Activated CD4-positive, alpha-beta T cell treated with anti-CD3 and anti-CD28 coated beads for 36 hours (primary cell): ENCODE measurements around the gene RIIAD1. TPM values are rescaled to one million over a fixed set of nuclear protein-coding genes. Genes with fewer than 3 reads are reported as not detected.
"Not testable (repeated sequence)": the region's sequence is repeated elsewhere in the genome, so short reads cannot be mapped to it uniquely, and the experiment has no call there.

ENCODE experiments used
- ATAC-seq: fragments of 200-7000 bp; cut with Tn5 transposase; one replicate; pipeline ENCODE4 v1.10.0; 2021; ENCODE audit warnings: mild to moderate bottlenecking, moderate library complexity
- CTCF ChIA-PET: fragments of 350-600 bp; sonication (Branson Sonifier 250); formaldehyde crosslinking; loops from one replicate; lab custom pipeline; 2021; ENCODE audit warnings: antibody characterized with exemption; lab: Charles Lee
- POLR2A ChIA-PET: fragments of 350-600 bp; sonication (Branson Sonifier 250); formaldehyde crosslinking; loops from one replicate; lab custom pipeline; 2021; ENCODE audit warnings: antibody characterized with exemption, inconsistent platforms; lab: Charles Lee
- DNase-seq: peaks from one replicate; pipeline ENCODE4 v3.0.0-alpha.2; 2020
- H3K27ac Mint-ChIP-seq: one replicate; pipeline ENCODE4 v1.8.0; 2021; ENCODE audit warnings: mixed read lengths
- H3K27me3 Mint-ChIP-seq: one replicate; pipeline ENCODE4 v1.8.0; 2021; ENCODE audit warnings: mixed read lengths
- H3K36me3 Mint-ChIP-seq: one replicate; pipeline ENCODE4 v1.8.0; 2021; ENCODE audit warnings: low read depth, mixed read lengths
- H3K4me1 Mint-ChIP-seq: one replicate; pipeline ENCODE4 v1.8.0; 2021; ENCODE audit warnings: mixed read lengths
- H3K4me3 Mint-ChIP-seq: one replicate; pipeline ENCODE4 v1.8.0; 2021; ENCODE audit warnings: mild to moderate bottlenecking, moderate library complexity, mixed read lengths
- H3K9me3 Mint-ChIP-seq: one replicate; pipeline ENCODE4 v1.8.0; 2021; ENCODE audit warnings: low read depth, mixed read lengths
- intact Hi-C, 2 experiments: fragments of 100-400 bp; cut with DNase I in 1 of 2; cut with micrococcal nuclease in 1 of 2; formaldehyde crosslinking; loops; one replicate each; pipeline versions ENCODE4 v1.14.2 to v1.15.1; 2022 to 2024; cut with DNase I, micrococcal nuclease
- total RNA-seq, 2 experiments: library from RNA; stranded (reverse); gene quantifications; one replicate each; pipeline ENCODE4 v1.2.3, GENCODE V29; 2021

Gene RIIAD1
- total RNA-seq, 2 experiments from 2014 or later, result not detected

GRCh38 chr1:151769270-151769669, 47.9 kb downstream of the RIIAD1 start:
- H3K9me3 Mint-ChIP-seq, H3K27me3 Mint-ChIP-seq, intact Hi-C loops: not testable (repeated sequence)

GRCh38 chr1:151773702-151774101, 52.4 kb downstream of the RIIAD1 start:
- intact Hi-C loops, result no loop called here
- no peaks in the 10 kb centered on the region for H3K27me3 Mint-ChIP-seq
- POLR2A ChIA-PET, result interaction anchor here (0.8 kb wide), 1 partner anchor 34 kb away, joined by 3 read pairs; no protein-coding TSS in a partner anchor
- H3K36me3 Mint-ChIP-seq, result peaks cover 5% of the 10 kb centered on the region
- no peaks in the 10 kb centered on the region for H3K4me1 Mint-ChIP-seq
- CTCF ChIA-PET, result interaction anchor here (0.6 kb wide), 1 partner anchor 36 kb away, joined by 4 read pairs; no protein-coding TSS in a partner anchor
- H3K4me3 Mint-ChIP-seq, result no peak overlapping the region
- ATAC-seq (peak; percentile 55), DNase-seq (no peak)
- H3K9me3 Mint-ChIP-seq, result no peaks in the 10 kb centered on the region
- H3K27ac Mint-ChIP-seq, result peak overlapping the region; percentile 5

More at GRCh38 chr1:151769270-151769669, 47.9 kb downstream of the RIIAD1 start:
- H3K4me3 Mint-ChIP-seq, H3K27ac Mint-ChIP-seq, H3K4me1 Mint-ChIP-seq, DNase-seq, POLR2A ChIA-PET, CTCF ChIA-PET, ATAC-seq, H3K36me3 Mint-ChIP-seq: not testable (repeated sequence)

DNA sequence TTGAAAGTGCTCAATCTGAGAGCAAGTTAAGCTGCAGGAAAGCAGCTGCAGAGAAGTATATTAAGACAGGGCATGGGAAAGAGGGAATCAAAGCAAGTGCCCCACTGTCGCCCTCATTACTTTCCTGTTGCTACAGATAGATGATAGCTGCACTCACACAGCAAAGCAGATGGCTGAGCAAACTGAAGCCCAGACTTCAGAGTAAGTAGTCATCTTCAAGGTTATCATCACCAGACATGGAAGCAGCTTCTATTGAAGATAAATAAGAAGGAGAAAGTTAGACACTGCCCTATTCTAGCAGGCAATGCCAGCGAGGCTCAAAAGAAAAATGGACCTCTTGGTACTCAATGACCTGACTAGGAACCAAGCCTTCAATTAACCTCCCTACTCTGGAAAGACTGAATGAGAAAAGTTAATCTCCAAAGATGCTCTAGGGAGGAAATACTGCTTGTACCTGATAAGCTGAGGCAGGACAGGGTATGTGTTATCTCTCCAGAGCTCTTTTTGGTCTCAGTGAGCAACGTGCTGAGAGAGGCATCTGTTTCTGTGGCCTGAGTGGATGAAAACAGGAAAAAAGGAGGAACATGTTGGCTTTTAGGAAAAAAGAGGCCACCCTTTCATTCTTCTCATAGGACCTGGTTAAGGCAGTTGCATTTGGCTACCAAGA, 53.1 kb downstream of the RIIAD1 start:
- no peaks in the 10 kb centered on the region for H3K4me1 Mint-ChIP-seq
- intact Hi-C loops, result no loop called here
- CTCF ChIA-PET, result interaction anchor here (0.6 to 1.5 kb wide), 2 partner anchors 16 to 37 kb away, joined by 4 read pairs; partner anchors contain the start of gene TDRKH
- H3K36me3 Mint-ChIP-seq, result peaks cover 11% of the 10 kb centered on the region
- no peak overlapping the region for H3K4me3 Mint-ChIP-seq
- H3K27me3 Mint-ChIP-seq, result no peaks in the 10 kb centered on the region
- POLR2A ChIA-PET, result no interaction called here
- H3K9me3 Mint-ChIP-seq, result no peaks in the 10 kb centered on the region
- ATAC-seq, result no peak
- no peak overlapping the region for H3K27ac Mint-ChIP-seq
- DNase-seq, result no peak

- Mint-ChIP-seq H3K4me3 (no peak overlapping the region), H3K4me1 (no peaks in the 10 kb centered on the region), H3K9me3 (no peaks in the 10 kb centered on the region), H3K27me3 (no peaks in the 10 kb centered on the region), H3K36me3 (peaks cover 11% of the 10 kb centered on the region), H3K27ac (no peak overlapping the region)
- ChIA-PET POLR2A (no interaction called here), CTCF (interaction anchor here (0.6 to 1.5 kb wide), 4 partner anchors 13 to 61 kb away, joined by 4 to 5 read pairs (median 4); partner anchors contain the start of gene TDRKH)
- intact Hi-C loops, result no loop called here
- no peak for DNase-seq
- ATAC-seq, result no peak
These were observed 54.8 kb downstream of the RIIAD1 start for GRCh38 chr1:151775894-151776664.

DNA sequence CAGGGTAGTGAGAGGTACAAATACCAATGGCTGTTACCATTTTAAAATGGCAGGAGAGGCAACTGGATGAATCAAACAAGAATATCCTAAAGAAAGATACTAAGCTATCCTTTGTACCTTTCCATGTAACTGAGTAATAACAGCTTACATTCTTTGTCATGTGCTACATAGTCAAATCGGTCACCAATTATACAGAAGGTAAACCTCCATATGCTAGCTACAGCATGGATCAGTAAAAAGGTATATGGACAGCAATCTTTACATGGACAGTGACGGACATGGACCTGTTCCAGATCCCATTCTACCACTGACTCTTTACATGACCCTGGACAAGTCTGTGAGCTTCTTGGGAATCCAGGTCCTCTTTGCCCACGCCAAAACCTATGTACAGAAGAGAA, 55.3 kb downstream of the RIIAD1 start:
- ChIA-PET CTCF (interaction anchor here (1.0 to 1.5 kb wide), 2 partner anchors 13 to 14 kb away, joined by 4 to 5 read pairs; no protein-coding TSS in a partner anchor), POLR2A (no interaction called here)
- peaks cover 11% of the 10 kb centered on the region for H3K36me3 Mint-ChIP-seq
- no peak overlapping the region for H3K4me3 Mint-ChIP-seq
- no peak overlapping the region for H3K27ac Mint-ChIP-seq
- no peaks in the 10 kb centered on the region for H3K9me3 Mint-ChIP-seq
- H3K27me3 Mint-ChIP-seq, result no peaks in the 10 kb centered on the region
- intact Hi-C loops, result no loop called here
- no peak for DNase-seq
- no peak for ATAC-seq
- no peaks in the 10 kb centered on the region for H3K4me1 Mint-ChIP-seq

DNA sequence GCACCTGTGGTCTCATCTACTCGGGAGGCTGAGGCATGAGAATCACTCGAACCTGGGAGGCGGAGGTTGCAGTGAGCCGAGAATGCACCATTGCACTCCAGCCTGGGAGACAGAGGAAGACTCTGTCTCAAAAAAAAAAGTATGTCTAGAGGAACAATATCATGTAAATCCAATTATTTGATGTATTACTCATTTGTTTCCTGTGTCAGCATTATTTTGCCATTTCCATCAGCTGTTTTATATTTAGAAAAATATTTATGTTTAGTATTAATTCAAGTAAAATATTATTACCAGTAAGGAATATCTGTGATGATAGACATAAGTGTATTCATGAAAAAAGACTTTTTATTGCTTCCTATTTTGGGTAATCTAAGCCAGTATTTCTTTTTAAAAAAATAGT, 56.0 kb downstream of the RIIAD1 start:
- H3K27ac Mint-ChIP-seq, result no peak overlapping the region
- DNase-seq (no peak), ATAC-seq (no peak)
- H3K27me3 Mint-ChIP-seq, result no peaks in the 10 kb centered on the region
- H3K36me3 Mint-ChIP-seq, result peaks cover 11% of the 10 kb centered on the region
- no peaks in the 10 kb centered on the region for H3K9me3 Mint-ChIP-seq
- intact Hi-C loops, result no loop called here
- H3K4me3 Mint-ChIP-seq, result no peak overlapping the region
- ChIA-PET CTCF (interaction anchor here (1.5 kb wide), 1 partner anchor 12 kb away, joined by 5 read pairs; no protein-coding TSS in a partner anchor), POLR2A (no interaction called here)
- H3K4me1 Mint-ChIP-seq, result no peaks in the 10 kb centered on the region

Other genes with a start within 250 kb of the RIIAD1 start
- 1 to 10 TPM in 1 of 2 experiments, under 1 TPM in 1; 0.67 to 1.4 TPM for gene CGN, start 210.1 kb upstream of the RIIAD1 start, total RNA-seq
- gene TUFT1, start 181.2 kb upstream of the RIIAD1 start, total RNA-seq, result 1 to 10 TPM; 3.2 TPM
- 10 to 100 TPM; 28.5 to 29.1 TPM for gene SNX27, start 109.5 kb upstream of the RIIAD1 start, total RNA-seq
- not detected for gene CELF3, start 4.7 kb upstream of the RIIAD1 start, total RNA-seq
- 100 to 1,000 TPM; 139 to 184 TPM for gene MRPL9, start 42.0 kb downstream of the RIIAD1 start, total RNA-seq
- gene TDRKH, start 69.0 kb downstream of the RIIAD1 start, total RNA-seq, result 10 to 100 TPM; 18.4 to 19.9 TPM
- under 1 TPM; 0.09 to 0.18 TPM for gene LINGO4, start 83.9 kb downstream of the RIIAD1 start, total RNA-seq
- gene RORC, start 110.3 kb downstream of the RIIAD1 start, total RNA-seq, result 1 to 10 TPM; 3.8 to 3.9 TPM
- 1 to 10 TPM; 2.1 to 2.4 TPM for gene C2CD4D, start 118.3 kb downstream of the RIIAD1 start, total RNA-seq
- not detected for gene THEM5, start 132.2 kb downstream of the RIIAD1 start, total RNA-seq
- gene THEM4, start 188.0 kb downstream of the RIIAD1 start, total RNA-seq, result 10 to 100 TPM; 23.9 to 26.0 TPM